Upper lobe of left lung (tissue), 6 donors: Measurements from ENCODE around the gene PELI3. TPM values are rescaled to one million over a fixed set of nuclear protein-coding genes. Genes with fewer than 3 reads are reported as not detected.

Source experiments
- ATAC-seq, 2 donors: fragments of 200-7000 bp; cut with Tn5 transposase; one replicate each; pipeline ENCODE4 v1.9.1; 2022; ENCODE audit warnings: mild to moderate bottlenecking in 2 of 2, moderate library complexity in 2 of 2; ENCODE audit not compliant: low FRiP score in 2 of 2
- DNase-seq, 2 donors: peaks; one replicate each; pipeline ENCODE4 v3.0.0-alpha.2; 2019 to 2020
- H3K27ac ChIP-seq, 4 donors: fragments of 200-600 bp; sonication (generic); one replicate each; pipeline ENCODE4 v1.5.1; 2016 to 2019
- H3K27me3 ChIP-seq, 4 donors: fragments of 200-600 bp; sonication (generic); one replicate each; pipeline ENCODE4 v1.5.1; 2017 to 2019
- H3K36me3 ChIP-seq, 4 donors: fragments of 200-600 bp; sonication (generic); one replicate each; pipeline ENCODE4 v1.5.1; 2016 to 2019
- H3K4me1 ChIP-seq, 4 donors: fragments of 200-600 bp; sonication (generic); one replicate each; pipeline ENCODE4 v1.5.1; 2018 to 2019
- H3K4me3 ChIP-seq, 4 donors: fragments of 200-600 bp; sonication (generic); one replicate each; pipeline ENCODE4 v1.5.1; 2017 to 2019; ENCODE audit warnings: mild to moderate bottlenecking in 2 of 4, moderate library complexity in 1 of 4
- H3K9me3 ChIP-seq, 4 donors: fragments of 200-600 bp; sonication (generic); one replicate each; pipeline ENCODE4 v1.5.1; 2018 to 2019
- EP300 ChIP-seq, 4 donors: sonication (generic); formaldehyde crosslinking; IDR thresholded peaks; one replicate each; pipeline ENCODE4 v1.5.1; 2017; ENCODE audit warnings: antibody characterized with exemption in 4 of 4, control low read depth in 2 of 4
- POLR2A ChIP-seq, 4 donors: fragments of 450-650 bp; IDR thresholded peaks; one replicate each; pipeline ENCODE4 v1.5.1; 2016 to 2017; ENCODE audit warnings: antibody characterized with exemption in 4 of 4, mild to moderate bottlenecking in 2 of 4
- POLR2AphosphoS5 ChIP-seq, 2 donors: sonication (generic); formaldehyde crosslinking; IDR thresholded peaks; one replicate each; pipeline ENCODE4 v1.5.1; 2017; ENCODE audit warnings: antibody characterized with exemption in 2 of 2
- WGBS, 2 donors: methylation state at CpG; one replicate each; pipeline ENCODE4 v1.1.5; 2017 to 2018; 5-methylcytosine and 5-hydroxymethylcytosine counted together
- total RNA-seq, 6 donors: library from RNA; depleted of rRNA in 4 of 6; stranded (reverse); fragments of >200 nt in 4 of 6; gene quantifications; one replicate each; pipeline versions ENCODE4 v1.1.0 to v1.2.1, GENCODE V29; 2016 to 2021
- TF ChIP-seq, protein P1 (sequence below), 6 experiments: fragments of 450-650 bp in 4 of 6; fragments of 200-600 bp in 2 of 6; sonication (generic) in 2 of 6; IDR thresholded peaks; one replicate each; pipeline ENCODE4 v1.5.1; 2016 to 2019; ENCODE audit warnings: antibody characterized with exemption in 6 of 6
- donor health status: DM: no; HTN: no; CAD: no; lungs with moderate emphysema.
- donor health status: DM: no; HTN: yes; CAD: no; lungs with severe emphysema.

PELI3 gene
- total RNA-seq, 6 donors from 2014 or later = 14.9 to 19.6 (median 16.9) TPM

DNA sequence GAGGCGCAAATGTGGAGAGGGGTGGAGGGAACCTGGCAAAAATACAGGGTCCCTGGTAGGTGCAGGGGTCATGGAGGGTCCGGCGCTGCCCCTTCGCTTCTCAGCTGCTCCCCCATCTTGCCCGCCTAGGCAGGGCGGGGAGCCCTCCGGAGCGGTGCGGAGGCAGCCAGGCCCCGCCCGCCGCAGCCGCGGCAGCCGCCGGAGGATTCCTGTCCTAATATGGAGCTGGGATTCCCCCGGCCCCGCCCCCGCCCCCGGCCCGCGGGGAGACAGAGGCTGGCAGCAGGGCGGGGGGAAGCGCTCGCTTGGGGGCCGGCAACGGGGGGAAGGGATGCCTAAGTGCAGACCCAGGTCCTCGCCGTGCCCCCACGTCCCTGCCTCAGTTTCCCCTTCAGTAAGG is 46.9 kb upstream of the PELI3 start:
- H3K4me1 ChIP-seq = peaks cover 0 to 14% (median 5%) of the 10 kb centered on the region in 4 donors
- H3K9me3 ChIP-seq = no peaks in the 10 kb centered on the region
- TF ChIP-seq POLR2A (IDR thresholded peaks at IDR 0.05) (no peak), POLR2AphosphoS5 (IDR thresholded peaks at IDR 0.05) (no peak)
- TF ChIP-seq, protein P1, sequence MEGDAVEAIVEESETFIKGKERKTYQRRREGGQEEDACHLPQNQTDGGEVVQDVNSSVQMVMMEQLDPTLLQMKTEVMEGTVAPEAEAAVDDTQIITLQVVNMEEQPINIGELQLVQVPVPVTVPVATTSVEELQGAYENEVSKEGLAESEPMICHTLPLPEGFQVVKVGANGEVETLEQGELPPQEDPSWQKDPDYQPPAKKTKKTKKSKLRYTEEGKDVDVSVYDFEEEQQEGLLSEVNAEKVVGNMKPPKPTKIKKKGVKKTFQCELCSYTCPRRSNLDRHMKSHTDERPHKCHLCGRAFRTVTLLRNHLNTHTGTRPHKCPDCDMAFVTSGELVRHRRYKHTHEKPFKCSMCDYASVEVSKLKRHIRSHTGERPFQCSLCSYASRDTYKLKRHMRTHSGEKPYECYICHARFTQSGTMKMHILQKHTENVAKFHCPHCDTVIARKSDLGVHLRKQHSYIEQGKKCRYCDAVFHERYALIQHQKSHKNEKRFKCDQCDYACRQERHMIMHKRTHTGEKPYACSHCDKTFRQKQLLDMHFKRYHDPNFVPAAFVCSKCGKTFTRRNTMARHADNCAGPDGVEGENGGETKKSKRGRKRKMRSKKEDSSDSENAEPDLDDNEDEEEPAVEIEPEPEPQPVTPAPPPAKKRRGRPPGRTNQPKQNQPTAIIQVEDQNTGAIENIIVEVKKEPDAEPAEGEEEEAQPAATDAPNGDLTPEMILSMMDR (IDR thresholded peaks at IDR 0.05) = no peak
- H3K27me3 ChIP-seq = peaks cover 0 to 10% (median 2%) of the 10 kb centered on the region in 4 donors
- no peak overlapping the region for H3K27ac ChIP-seq
- DNase-seq (peak in 1 of 2 donors; percentile 73), ATAC-seq (no peak)
- H3K4me3 ChIP-seq = no peak overlapping the region
- H3K36me3 ChIP-seq = no peaks in the 10 kb centered on the region
- WGBS, 2 donors = 7 to 17% methylated on average over 3 to 10 of the region's 30 CpGs

DNA sequence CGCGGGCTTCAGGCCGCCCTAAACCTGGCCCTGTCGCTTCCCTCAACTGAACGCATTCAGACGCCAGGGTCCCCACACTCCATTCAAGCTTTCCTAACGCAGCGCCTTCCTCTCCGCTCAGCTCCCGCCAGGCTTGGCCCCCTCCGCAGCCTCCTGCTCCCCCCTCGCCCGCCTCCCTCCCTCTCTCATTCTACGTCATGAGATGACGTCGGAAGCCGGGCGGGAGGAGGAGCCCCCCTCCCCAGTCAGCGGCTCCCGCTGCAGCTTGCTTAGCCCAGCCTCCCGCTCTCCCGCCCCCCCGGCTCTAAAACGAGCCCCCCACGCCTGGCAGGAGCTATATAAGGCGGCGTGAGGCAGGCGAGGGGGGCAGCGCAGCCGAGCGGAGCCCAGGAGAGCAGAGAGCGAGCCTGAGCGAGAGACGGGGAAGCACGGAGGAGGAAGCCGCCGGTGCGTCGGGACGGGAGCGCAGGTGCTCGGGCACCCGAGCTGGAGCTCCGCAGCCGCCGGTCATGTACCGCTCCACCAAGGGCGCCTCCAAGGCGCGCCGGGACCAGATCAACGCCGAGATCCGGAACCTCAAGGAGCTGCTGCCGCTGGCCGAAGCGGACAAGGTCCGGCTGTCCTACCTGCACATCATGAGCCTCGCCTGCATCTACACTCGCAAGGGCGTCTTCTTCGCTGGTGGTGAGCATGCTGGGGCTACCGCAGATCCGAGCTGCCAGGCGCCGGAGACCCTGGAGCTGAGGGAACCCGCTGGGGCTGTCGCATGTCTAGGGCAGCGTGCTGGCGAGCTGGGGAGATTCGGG is 45.8 kb upstream of the PELI3 start, which contains the start of gene NPAS4:
Gene NPAS4, plus strand, starts transcription at position 365 of the 806 bp plus-strand sequence. Its CDS starts 145 bp downstream, at position 510.
- Histone ChIP-seq H3K36me3 (no peaks in the 10 kb centered on the region), H3K27me3 (peaks cover 0 to 10% (median 2%) of the 10 kb centered on the region in 4 donors), H3K4me3 (no peak within 1 kb of the TSS), H3K9me3 (no peaks in the 10 kb centered on the region), H3K27ac (no peak within 1 kb of the TSS), H3K4me1 (peaks cover 0 to 14% (median 5%) of the 10 kb centered on the region in 4 donors)
- ATAC-seq = no peak
- peak in 1 of 2 donors; percentile 63 for DNase-seq
- TF ChIP-seq, protein P1 (IDR thresholded peaks at IDR 0.05) = no peak
- TF ChIP-seq POLR2AphosphoS5 (IDR thresholded peaks at IDR 0.05) (no peak), EP300 (IDR thresholded peaks at IDR 0.05) (no peak), POLR2A (IDR thresholded peaks at IDR 0.05) (no peak)
- WGBS, 2 donors = 6 to 11% methylated on average over 24 to 57 of the region's 71 CpGs

DNA sequence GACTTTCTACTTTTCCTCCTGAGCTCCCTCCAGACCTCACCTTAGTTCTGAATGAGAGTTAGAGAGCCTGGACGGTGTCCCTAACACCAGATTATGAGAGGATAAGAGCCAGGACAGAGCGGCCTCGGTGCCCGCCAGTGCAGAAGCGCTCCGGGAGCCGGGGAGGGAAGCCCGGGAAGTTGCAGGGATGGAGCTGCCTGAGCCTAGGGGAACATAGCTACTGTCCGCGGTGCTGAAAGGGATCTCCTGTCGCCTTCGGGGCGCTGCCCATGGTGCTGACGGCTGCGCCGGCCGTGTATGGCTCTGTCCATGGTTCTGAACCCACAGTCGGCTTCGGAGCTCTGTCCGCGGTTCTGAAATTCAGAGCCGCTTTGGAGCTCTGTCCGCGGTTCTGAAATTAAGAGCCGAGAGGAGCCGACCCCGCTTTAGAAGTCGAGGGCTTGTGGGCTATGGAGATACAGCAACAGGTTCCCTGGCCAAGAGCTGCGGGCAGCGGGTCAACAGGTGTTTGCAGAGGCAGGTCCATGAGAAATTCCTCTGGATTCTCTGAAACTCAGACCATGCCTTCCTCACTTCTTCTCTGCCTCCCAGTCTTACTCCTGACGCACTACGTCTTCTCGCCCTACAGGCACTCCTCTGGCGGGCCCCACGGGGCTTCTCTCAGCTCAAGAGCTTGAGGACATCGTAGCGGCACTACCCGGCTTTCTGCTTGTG is 45.1 kb upstream of the PELI3 start:
- DNase-seq (peak; percentile 92 to 96), ATAC-seq (peak; percentile 97)
- Histone ChIP-seq H3K27ac (no peak overlapping the region), H3K27me3 (peaks cover 0 to 10% (median 2%) of the 10 kb centered on the region in 4 donors), H3K9me3 (no peaks in the 10 kb centered on the region), H3K4me3 (no peak overlapping the region), H3K36me3 (no peaks in the 10 kb centered on the region), H3K4me1 (peaks cover 0 to 14% (median 5%) of the 10 kb centered on the region in 4 donors)
- 19 to 32% methylated on average over 15 to 25 of the region's 38 CpGs for WGBS, 2 donors
- TF ChIP-seq, protein P1 (IDR thresholded peaks at IDR 0.05) = peak in 2 of 6 experiments; percentile 15 to 26
- TF ChIP-seq EP300 (IDR thresholded peaks at IDR 0.05) (peak in 1 of 4 donors; percentile 70), POLR2AphosphoS5 (IDR thresholded peaks at IDR 0.05) (peak; percentile 89 to 92), POLR2A (IDR thresholded peaks at IDR 0.05) (peak in 3 of 4 donors; percentile 13 to 26 (median 20))

DNA sequence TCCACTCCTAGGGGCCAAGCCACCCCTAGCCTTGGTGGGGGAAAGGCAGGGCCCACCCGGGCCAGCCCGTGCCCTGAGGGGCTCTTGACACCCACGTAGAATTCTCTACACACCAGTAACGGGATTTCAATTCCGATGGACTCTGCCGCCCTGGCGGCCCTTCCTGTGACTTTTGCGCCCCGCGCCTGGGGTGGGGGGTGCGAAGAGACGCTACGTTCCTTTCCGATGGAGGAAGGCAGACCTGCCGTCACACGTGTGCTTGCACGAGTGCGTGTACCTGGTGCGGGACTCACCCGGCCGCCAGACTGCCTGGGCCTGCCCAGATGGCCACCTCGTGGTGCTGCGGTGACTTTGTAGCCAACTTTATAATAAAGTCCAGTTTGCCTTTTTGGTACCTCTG is 40.4 kb upstream of the PELI3 start:
- TF ChIP-seq, protein P1 (IDR thresholded peaks at IDR 0.05) = no peak
- TF ChIP-seq EP300 (IDR thresholded peaks at IDR 0.05) (no peak), POLR2AphosphoS5 (IDR thresholded peaks at IDR 0.05) (no peak), POLR2A (IDR thresholded peaks at IDR 0.05) (no peak)
- no peaks in the 10 kb centered on the region for H3K36me3 ChIP-seq
- peaks cover 0 to under 1% (median under 1%) of the 10 kb centered on the region in 4 donors for H3K4me1 ChIP-seq
- H3K27me3 ChIP-seq = no peaks in the 10 kb centered on the region
- DNase-seq (peak in 1 of 2 donors; percentile 60), ATAC-seq (no peak)
- no peak overlapping the region for H3K4me3 ChIP-seq
- H3K27ac ChIP-seq = no peak overlapping the region
- H3K9me3 ChIP-seq = no peaks in the 10 kb centered on the region
- WGBS, 2 donors = 81% methylated on average over 22 of the region's 23 CpGs; no CpG with 5 or more reads in 1 of the 2 donors
